Measurements from ENCODE around the gene ZPBP2. TPM values are rescaled to one million over a fixed set of nuclear protein-coding genes. Genes with fewer than 3 reads are reported as not detected.

ZPBP2 gene
- total RNA-seq, 1 experiment from 2014 or later: not detected

GRCh38 chr17:39823407-39824054, 44.5 kb upstream of the ZPBP2 start:
- no peak for DNase-seq (ENCODE audit: low spot score)
- ChIA-PET POLR2A (no interaction called here), CTCF (interaction anchor here (0.6 kb wide), 1 partner anchor 197 kb away, joined by 7 read pairs; the partner anchor contains the start of gene PPP1R1B)
- Mint-ChIP-seq H3K36me3 (peaks cover 26% of the 10 kb centered on the region), H3K27ac (no peak overlapping the region), H3K4me3 (no peak overlapping the region), H3K4me1 (0 out of 2 replicates have a peak, but pooled peaks cover 3% of the 10 kb centered on the region), H3K27me3 (ENCODE audit: low read depth) (peaks cover 24% of the 10 kb centered on the region), H3K9me3 (peaks cover 47% of the 10 kb centered on the region)
- ATAC-seq: no peak
- TF ChIP-seq NR1H2 (CRISPR knock-in tag; IDR thresholded peaks at IDR 0.05): no peak
- no peak for TF ChIP-seq ZNF263 (CRISPR knock-in tag; IDR thresholded peaks at IDR 0.05; ENCODE audit: low read depth)
- TF ChIP-seq CREM (CRISPR knock-in tag; IDR thresholded peaks at IDR 0.05): no peak
- no peak for TF ChIP-seq NR3C1 (CRISPR knock-in tag; conservative IDR thresholded peaks at IDR 0.05; ENCODE audit: low read depth)
- no peak for TF ChIP-seq ZNF671 (CRISPR knock-in tag; IDR thresholded peaks at IDR 0.05)
- no peak for TF ChIP-seq ERG (CRISPR knock-in tag; IDR thresholded peaks at IDR 0.05)
- no peak for TF ChIP-seq NFATC4 (CRISPR knock-in tag; IDR thresholded peaks at IDR 0.05)
- TF ChIP-seq CREB1 (CRISPR knock-in tag; IDR thresholded peaks at IDR 0.05): no peak
- no peak for TF ChIP-seq EMX1 (CRISPR knock-in tag; IDR thresholded peaks at IDR 0.05)
- TF ChIP-seq PRDM15 (CRISPR knock-in tag; IDR thresholded peaks at IDR 0.05): no peak
- no peak for TF ChIP-seq ATF3 (CRISPR knock-in tag; conservative IDR thresholded peaks at IDR 0.05)
- no peak for TF ChIP-seq ZNF423 (CRISPR knock-in tag; IDR thresholded peaks at IDR 0.05)
- no peak for TF ChIP-seq E2F1 (CRISPR knock-in tag; IDR thresholded peaks at IDR 0.05)
- no peak for TF ChIP-seq TEAD4 (CRISPR knock-in tag; IDR thresholded peaks at IDR 0.05)
- TF ChIP-seq AR (CRISPR knock-in tag; IDR thresholded peaks at IDR 0.05): no peak
- TF ChIP-seq ZBTB43 (CRISPR knock-in tag; IDR thresholded peaks at IDR 0.05): no peak
- no peak for TF ChIP-seq SMAD4 (CRISPR knock-in tag; IDR thresholded peaks at IDR 0.05)
- TF ChIP-seq FOXJ3 (CRISPR knock-in tag; IDR thresholded peaks at IDR 0.05; ENCODE audit: borderline replicate concordance): no peak
- no peak for TF ChIP-seq E2F5 (CRISPR knock-in tag; IDR thresholded peaks at IDR 0.05)
- no peak for TF ChIP-seq NFYB (CRISPR knock-in tag; conservative IDR thresholded peaks at IDR 0.05; ENCODE audit: low read depth)
